HEK293T (cell line): ENCODE results near the gene GABRG3.

Experiments used
- BHLHE40 ChIP-seq: fragments of 450-650 bp; IDR thresholded peaks from 2 replicates; pipeline ENCODE4 v1.6.1; 2016; ENCODE audit warnings: mild to moderate bottlenecking, moderate library complexity, borderline replicate concordance
- FOXM1 ChIP-seq: fragments of 450-650 bp; IDR thresholded peaks from 2 replicates; pipeline ENCODE4 v1.6.1; 2017; ENCODE audit warnings: mild to moderate bottlenecking, borderline replicate concordance
- L3MBTL2 ChIP-seq: fragments of 450-650 bp; conservative IDR thresholded peaks from 2 replicates; pipeline ENCODE4 v1.6.1; 2016; ENCODE audit warnings: mild to moderate bottlenecking
- NFRKB ChIP-seq: fragments of 450-650 bp; IDR thresholded peaks from 2 replicates; pipeline ENCODE4 v1.6.1; 2016; ENCODE audit warnings: mild to moderate bottlenecking, moderate library complexity
- SP1 ChIP-seq: fragments of 450-650 bp; IDR thresholded peaks from 2 replicates; pipeline ENCODE4 v1.6.1; 2017
- SUZ12 ChIP-seq: fragments of 450-650 bp; IDR thresholded peaks from 2 replicates; pipeline ENCODE4 v1.6.1; 2016; ENCODE audit warnings: mild to moderate bottlenecking
- TF ChIP-seq, protein P1 (sequence below): fragments of 450-650 bp; IDR thresholded peaks from 2 replicates; pipeline ENCODE4 v1.6.1; 2016

DNA sequence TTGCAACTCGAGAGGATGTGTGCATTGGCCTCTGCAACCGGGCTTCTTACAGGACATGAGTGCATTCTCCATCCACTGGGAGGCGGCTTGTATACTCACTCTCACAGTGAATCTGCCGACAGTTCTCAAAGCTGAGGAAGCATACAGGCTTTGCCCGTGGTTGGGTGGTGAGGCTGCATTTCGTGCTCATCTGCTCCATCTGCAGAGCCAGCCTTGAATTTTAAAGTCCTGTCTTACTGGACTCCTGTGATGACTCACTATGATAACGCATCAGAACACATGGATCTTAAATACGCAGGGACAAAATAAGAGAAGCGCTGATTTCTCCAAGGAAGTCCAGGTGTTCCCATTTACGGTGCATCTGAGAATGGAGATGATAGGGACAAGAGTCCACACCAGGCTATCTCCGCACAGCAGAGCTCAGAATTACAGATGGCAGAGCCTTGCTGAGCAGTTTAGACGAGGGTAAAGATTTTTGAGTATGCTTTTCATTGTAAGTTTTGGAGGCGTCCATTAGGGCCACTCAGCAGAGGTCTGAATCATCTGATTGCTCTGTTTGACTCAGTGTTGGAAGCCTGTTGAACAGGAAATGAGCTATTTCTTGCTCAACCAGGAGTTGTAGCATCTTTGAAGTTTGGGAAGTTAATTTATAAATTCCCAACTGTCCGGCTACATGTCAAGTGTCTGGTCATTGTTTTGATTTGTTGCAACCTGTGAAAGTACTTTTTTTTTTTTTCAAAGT, 87.1 kb downstream of the GABRG3 start:
- no peak for TF ChIP-seq SP1
- TF ChIP-seq NFRKB, result no peak
- TF ChIP-seq BHLHE40, result no peak
- TF ChIP-seq FOXM1, result no peak
- TF ChIP-seq, protein P1, sequence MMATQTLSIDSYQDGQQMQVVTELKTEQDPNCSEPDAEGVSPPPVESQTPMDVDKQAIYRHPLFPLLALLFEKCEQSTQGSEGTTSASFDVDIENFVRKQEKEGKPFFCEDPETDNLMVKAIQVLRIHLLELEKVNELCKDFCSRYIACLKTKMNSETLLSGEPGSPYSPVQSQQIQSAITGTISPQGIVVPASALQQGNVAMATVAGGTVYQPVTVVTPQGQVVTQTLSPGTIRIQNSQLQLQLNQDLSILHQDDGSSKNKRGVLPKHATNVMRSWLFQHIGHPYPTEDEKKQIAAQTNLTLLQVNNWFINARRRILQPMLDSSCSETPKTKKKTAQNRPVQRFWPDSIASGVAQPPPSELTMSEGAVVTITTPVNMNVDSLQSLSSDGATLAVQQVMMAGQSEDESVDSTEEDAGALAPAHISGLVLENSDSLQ, result no peak
- TF ChIP-seq SUZ12, result no peak
- no peak for TF ChIP-seq L3MBTL2
